ENCODE data around the gene AGMAT. TPM values are rescaled to one million over a fixed set of nuclear protein-coding genes. Genes with fewer than 3 reads are reported as not detected.

The AGMAT gene
- total RNA-seq, 1 donor from 2014 or later = 0.75 TPM

- no peaks in the 10 kb centered on the region for H3K27me3 ChIP-seq (ENCODE audit: control insufficient read depth, insufficient read depth, low read length)
- no peak overlapping the region for H3K4me3 ChIP-seq (ENCODE audit: low read depth, low read length)
- DNase-seq (ENCODE audit: low read depth) = no peak
- no peak for TF ChIP-seq CTCF (IDR thresholded peaks at IDR 0.05; ENCODE audit: insufficient read depth, low read length, poor library complexity, severe bottlenecking)
- peaks cover 2% of the 10 kb centered on the region for H3K36me3 ChIP-seq (ENCODE audit: control insufficient read depth, insufficient read depth, low read length)
These were observed 41.6 kb upstream of the AGMAT start for GRCh38 chr1:15626269-15626950.

- TF ChIP-seq CTCF (IDR thresholded peaks at IDR 0.05; ENCODE audit: insufficient read depth, low read length, poor library complexity, severe bottlenecking) = no peak
- no peaks in the 10 kb centered on the region for H3K36me3 ChIP-seq (ENCODE audit: control insufficient read depth, insufficient read depth, low read length)
- no peaks in the 10 kb centered on the region for H3K27me3 ChIP-seq (ENCODE audit: control insufficient read depth, insufficient read depth, low read length)
- no peak overlapping the region for H3K4me3 ChIP-seq (ENCODE audit: low read depth, low read length)
- no peak for DNase-seq (ENCODE audit: low read depth)
These were observed 40.4 kb upstream of the AGMAT start for GRCh38 chr1:15625056-15625917.

GRCh38 chr1:15624133-15624714 lies 39.4 kb upstream of the AGMAT start:
- DNase-seq (ENCODE audit: low read depth) = no peak
- TF ChIP-seq CTCF (IDR thresholded peaks at IDR 0.05; ENCODE audit: insufficient read depth, low read length, poor library complexity, severe bottlenecking) = no peak
- Histone ChIP-seq H3K27me3 (ENCODE audit: control insufficient read depth, insufficient read depth, low read length) (no peaks in the 10 kb centered on the region), H3K36me3 (ENCODE audit: control insufficient read depth, insufficient read depth, low read length) (no peaks in the 10 kb centered on the region), H3K4me3 (ENCODE audit: low read depth, low read length) (no peak overlapping the region)

- H3K36me3 ChIP-seq (ENCODE audit: control insufficient read depth, insufficient read depth, low read length) = no peaks in the 10 kb centered on the region
- H3K27me3 ChIP-seq (ENCODE audit: control insufficient read depth, insufficient read depth, low read length) = no peaks in the 10 kb centered on the region
- no peak overlapping the region for H3K4me3 ChIP-seq (ENCODE audit: low read depth, low read length)
- TF ChIP-seq CTCF (IDR thresholded peaks at IDR 0.05; ENCODE audit: insufficient read depth, low read length, poor library complexity, severe bottlenecking) = no peak
- no peak for DNase-seq (ENCODE audit: low read depth)
These were observed 38.6 kb upstream of the AGMAT start for GRCh38 chr1:15623435-15623834.

GRCh38 chr1:15622712-15623373 lies 38.0 kb upstream of the AGMAT start:
- DNase-seq (ENCODE audit: low read depth) = no peak
- no peak for TF ChIP-seq CTCF (IDR thresholded peaks at IDR 0.05; ENCODE audit: insufficient read depth, low read length, poor library complexity, severe bottlenecking)
- H3K4me3 ChIP-seq (ENCODE audit: low read depth, low read length) = no peak overlapping the region
- no peaks in the 10 kb centered on the region for H3K27me3 ChIP-seq (ENCODE audit: control insufficient read depth, insufficient read depth, low read length)
- no peaks in the 10 kb centered on the region for H3K36me3 ChIP-seq (ENCODE audit: control insufficient read depth, insufficient read depth, low read length)
